Left lung (tissue), 10 donors: ENCODE results near the gene MEGF9. TPM values are rescaled to one million over a fixed set of nuclear protein-coding genes. Genes with fewer than 3 reads are reported as not detected.
A peak's percentile ranks its signal among the peaks of the same experiment; 100 is the strongest.
"Not testable (repeated sequence)": the region's sequence is repeated elsewhere in the genome, so short reads cannot be mapped to it uniquely, and the experiment has no call there.

ENCODE experiments used
- ATAC-seq: fragments of 200-7000 bp; cut with Tn5 transposase; one replicate; pipeline ENCODE4 v1.9.1; 2020; ENCODE audit warnings: moderate library complexity
- DNase-seq, 4 donors: peaks; one replicate each; pipeline ENCODE4 v3.0.0-alpha.2; 2013 to 2020
- H3K27ac ChIP-seq, 2 donors: fragments of 200-600 bp; sonication (generic) in 1 of 2; one replicate each; pipeline versions ENCODE4 v1.5.0 to v1.8.0; 2020 to 2021
- H3K27me3 ChIP-seq, 2 donors: fragments of 200-600 bp; sonication (generic) in 1 of 2; one replicate each; pipeline versions ENCODE4 v1.5.0 to v1.8.0; 2020 to 2021
- H3K36me3 ChIP-seq, 2 donors: fragments of 200-600 bp; sonication (generic) in 1 of 2; one replicate each; pipeline versions ENCODE4 v1.5.0 to v1.8.0; 2020 to 2021
- H3K4me1 ChIP-seq, 2 donors: fragments of 200-600 bp; one replicate each; pipeline ENCODE4 v1.8.0; 2021
- H3K4me3 ChIP-seq, 2 donors: fragments of 200-600 bp; sonication (generic) in 1 of 2; one replicate each; pipeline versions ENCODE4 v1.5.0 to v1.8.0; 2020 to 2021; ENCODE audit warnings: mild to moderate bottlenecking in 1 of 2
- H3K9me3 ChIP-seq, 2 donors: fragments of 200-600 bp; sonication (generic) in 1 of 2; one replicate each; pipeline versions ENCODE4 v1.5.0 to v1.8.0; 2020 to 2021
- CTCF ChIP-seq, 2 donors: fragments of 200-600 bp; sonication (generic) in 1 of 2; IDR thresholded peaks; one replicate each; pipeline versions ENCODE4 v1.5.0 to v1.8.0; 2021; ENCODE audit warnings: antibody characterized with exemption in 2 of 2
- intact Hi-C, 2 donors: fragments of 100-400 bp; cut with DNase I; formaldehyde crosslinking; loops; one replicate each; pipeline versions ENCODE4 v1.11.2 to v1.14.2; 2022
- polyA plus RNA-seq, 6 donors: library from polyadenylated mRNA; unstranded; fragments of 120-200 nt; gene quantifications; one replicate each; pipeline ENCODE4 v1.2.1, GENCODE V29; 2013; ENCODE audit not compliant: insufficient read length in 6 of 6
- total RNA-seq, 2 donors: library from RNA; stranded (reverse); fragmentation: NEBNext Ultra II Directional; extraction: Animal tissue kit (Norgen Biotek cat#: 25700); gene quantifications; one replicate each; pipeline ENCODE4 v1.2.1, GENCODE V29; 2021
- donor health status: DM: no; HTN: yes; CAD: no.
- donor health status: DM: no; HTN: no; CAD: no.

The MEGF9 gene
- total and polyA plus RNA-seq, 8 donors, result 13.8 to 103 (median 15.3) TPM

- intact Hi-C loops, result no loop called here
- Histone ChIP-seq H3K36me3 (peaks cover 0 to 19% of the 10 kb centered on the region in 2 donors), H3K27ac (no peak overlapping the region), H3K9me3 (no peaks in the 10 kb centered on the region), H3K4me3 (no peak overlapping the region), H3K27me3 (no peaks in the 10 kb centered on the region), H3K4me1 (peaks cover 0 to 15% of the 10 kb centered on the region in 2 donors)
- ATAC-seq, result no peak
- no peak for DNase-seq
- TF ChIP-seq CTCF (IDR thresholded peaks at IDR 0.05), result no peak
Measured at GRCh38 chr9:120558454-120558853, 155.8 kb downstream of the MEGF9 start.

GRCh38 chr9:120557205-120557604 lies 157.1 kb downstream of the MEGF9 start:
- Histone ChIP-seq H3K36me3 (peaks cover 0 to 11% of the 10 kb centered on the region in 2 donors), H3K9me3 (no peaks in the 10 kb centered on the region), H3K27ac (no peak overlapping the region), H3K27me3 (no peaks in the 10 kb centered on the region), H3K4me3 (no peak overlapping the region), H3K4me1 (peaks cover 0 to 12% of the 10 kb centered on the region in 2 donors)
- ATAC-seq, result no peak
- no peak for TF ChIP-seq CTCF (IDR thresholded peaks at IDR 0.05)
- intact Hi-C loops, result no loop called here
- DNase-seq, result no peak

DNA sequence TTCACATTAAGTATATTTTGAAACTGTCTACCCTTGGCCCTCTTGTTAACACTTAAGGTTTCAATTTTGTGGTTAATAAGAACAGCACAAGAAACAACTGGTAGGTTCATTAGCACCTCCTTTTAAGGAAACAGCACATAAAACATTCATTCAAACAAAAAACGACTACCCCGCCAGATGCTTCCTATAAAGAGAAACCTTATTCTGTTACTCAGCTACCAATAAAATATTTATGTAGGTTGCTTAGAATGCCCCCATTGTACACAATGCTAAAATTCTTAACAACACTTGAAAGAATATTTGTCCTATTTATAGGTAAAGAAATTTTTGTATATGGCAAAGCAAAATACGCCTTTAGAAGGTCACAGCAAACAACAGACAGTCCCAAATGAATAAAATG lies 157.5 kb downstream of the MEGF9 start:
- H3K27ac ChIP-seq, result no peak overlapping the region
- TF ChIP-seq CTCF (IDR thresholded peaks at IDR 0.05), result no peak

GRCh38 chr9:120555839-120556238 lies 158.4 kb downstream of the MEGF9 start:
- intact Hi-C loops, result no loop called here
- Histone ChIP-seq H3K4me3 (no peak overlapping the region), H3K36me3 (peaks cover 0 to 11% of the 10 kb centered on the region in 2 donors), H3K9me3 (no peaks in the 10 kb centered on the region), H3K4me1 (peaks cover 0 to 12% of the 10 kb centered on the region in 2 donors), H3K27ac (no peak overlapping the region), H3K27me3 (no peaks in the 10 kb centered on the region)
- TF ChIP-seq CTCF (IDR thresholded peaks at IDR 0.05), result no peak
- ATAC-seq (peak; percentile 34), DNase-seq (no peak)

More for the DNA sequence above, 157.5 kb downstream of the MEGF9 start:
- H3K4me1 ChIP-seq, result peaks cover 0 to 12% of the 10 kb centered on the region in 2 donors
- H3K4me3 ChIP-seq, result no peak overlapping the region
- peaks cover 0 to 11% of the 10 kb centered on the region in 2 donors for H3K36me3 ChIP-seq
- intact Hi-C loops, result no loop called here
- ATAC-seq, result no peak
- no peaks in the 10 kb centered on the region for H3K9me3 ChIP-seq
- no peaks in the 10 kb centered on the region for H3K27me3 ChIP-seq
- no peak for DNase-seq

- H3K27me3 ChIP-seq, ATAC-seq, H3K27ac ChIP-seq, DNase-seq, intact Hi-C loops, H3K4me3 ChIP-seq, H3K9me3 ChIP-seq: not testable (repeated sequence)
- H3K36me3 ChIP-seq, result peaks cover 0 to 29% of the 10 kb centered on the region in 2 donors
- peaks cover 0 to 12% of the 10 kb centered on the region in 2 donors for H3K4me1 ChIP-seq
Measured at GRCh38 chr9:120552210-120552704, 162.0 kb downstream of the MEGF9 start.

Other genes with a start within 250 kb of the MEGF9 start
- gene CDK5RAP2, start 134.3 kb downstream of the MEGF9 start, total RNA-seq, result 10 to 100 TPM; 40.5 to 53.4 TPM
- 10 to 100 TPM; 55.0 to 75.7 (median 68.5) TPM for gene CDK5RAP2, start 134.3 kb downstream of the MEGF9 start, polyA plus RNA-seq
- 10 to 100 TPM; 93.0 to 93.4 TPM for gene FBXW2, start 78.9 kb upstream of the MEGF9 start, total RNA-seq
- gene FBXW2, start 78.9 kb upstream of the MEGF9 start, polyA plus RNA-seq, result 10 to 100 TPM; 47.9 to 53.1 (median 50.1) TPM
- gene PSMD5, start 128.5 kb upstream of the MEGF9 start, total RNA-seq, result 10 to 100 TPM; 47.3 to 52.1 TPM
- gene PSMD5, start 128.5 kb upstream of the MEGF9 start, polyA plus RNA-seq, result 10 to 100 TPM; 34.0 to 46.4 (median 42.2) TPM
- 10 to 100 TPM; 37.0 to 40.2 TPM for gene PHF19, start 162.7 kb upstream of the MEGF9 start, total RNA-seq
- 10 to 100 TPM; 43.4 to 55.0 (median 47.5) TPM for gene PHF19, start 162.7 kb upstream of the MEGF9 start, polyA plus RNA-seq
- 1 to 10 TPM; 4.4 to 6.8 TPM for gene TRAF1, start 212.3 kb upstream of the MEGF9 start, total RNA-seq
- 10 to 100 TPM in 2 of 6 donors, 1 to 10 TPM in 4; 7.3 to 10.8 (median 8.9) TPM for gene TRAF1, start 212.3 kb upstream of the MEGF9 start, polyA plus RNA-seq